Upper lobe of left lung (tissue), 4 donors: ENCODE data around the gene KLHL7.

ENCODE experiments used
- CTCF ChIP-seq, 6 experiments: fragments of 450-650 bp in 4 of 6; fragments of 200-600 bp in 2 of 6; sonication (generic) in 2 of 6; IDR thresholded peaks; one replicate each; pipeline ENCODE4 v1.5.1; 2016 to 2019; ENCODE audit warnings: antibody characterized with exemption in 6 of 6
- POLR2A ChIP-seq, 4 donors: fragments of 450-650 bp; IDR thresholded peaks; one replicate each; pipeline ENCODE4 v1.5.1; 2016 to 2017; ENCODE audit warnings: antibody characterized with exemption in 4 of 4, mild to moderate bottlenecking in 2 of 4
- POLR2AphosphoS5 ChIP-seq, 2 donors: sonication (generic); formaldehyde crosslinking; IDR thresholded peaks; one replicate each; pipeline ENCODE4 v1.5.1; 2017; ENCODE audit warnings: antibody characterized with exemption in 2 of 2

- no peak for TF ChIP-seq POLR2A (IDR thresholded peaks at IDR 0.05)
- TF ChIP-seq CTCF (IDR thresholded peaks at IDR 0.05) = no peak
- no peak for TF ChIP-seq POLR2AphosphoS5 (IDR thresholded peaks at IDR 0.05)
Observed at GRCh38 chr7:23121165-23121564, 15.6 kb downstream of the KLHL7 start.
